ENCODE data around the gene C2orf92. TPM values are rescaled to one million over a fixed set of nuclear protein-coding genes. Genes with fewer than 3 reads are reported as not detected.

C2orf92 gene
- polyA plus RNA-seq, 3 donors: 7.9 TPM; not detected in 2

GRCh38 chr2:97736608-97737330, 67.3 kb downstream of the C2orf92 start:
- Histone ChIP-seq H3K36me3 (replicated peaks in 1 of 2; ENCODE audit: control insufficient read depth in 1 of 2, insufficient read depth in 2 of 2, low read length in 2 of 2) (no peaks in the 10 kb centered on the region), H3K79me2 (ENCODE audit: insufficient read depth, low read length) (no peaks in the 10 kb centered on the region), H3K4me1 (ENCODE audit: control insufficient read depth in 1 of 2, insufficient read depth in 2 of 2, low read length in 2 of 2) (no peaks in the 10 kb centered on the region), H4K20me1 (ENCODE audit: insufficient read depth, low read length) (no peaks in the 10 kb centered on the region), H3K9me3 (replicated peaks in 1 of 2; ENCODE audit: control insufficient read depth in 1 of 2, insufficient read depth in 1 of 2, low read length in 2 of 2) (no peaks in the 10 kb centered on the region), H2AFZ (ENCODE audit: insufficient read depth, low read depth, low read length, poor library complexity, severe bottlenecking) (no peak overlapping the region), H3K27ac (ENCODE audit: low read depth in 1 of 2, low read length in 2 of 2) (no peak overlapping the region), H3K9ac (ENCODE audit: insufficient read depth, low read length, poor library complexity, severe bottlenecking) (no peak overlapping the region), H3K4me2 (replicated peaks; ENCODE audit: extremely low read depth, low read length, poor library complexity, severe bottlenecking) (no peak overlapping the region), H3K27me3 (ENCODE audit: control insufficient read depth in 2 of 2, insufficient read depth in 2 of 2, low read length in 2 of 2) (no peaks in the 10 kb centered on the region), H3K4me3 (replicated peaks in 1 of 3; ENCODE audit: low read depth in 2 of 3, low read length in 3 of 3) (no peak overlapping the region)
- Mint-ChIP-seq H3K36me3 (no peaks in the 10 kb centered on the region), H3K27ac (peak overlapping the region in 1 of 7 donors; percentile 11), H3K4me3 (no peak overlapping the region), H3K27me3 (ENCODE audit: low read depth in 3 of 3) (peaks cover 1 to 6% (median 6%) of the 10 kb centered on the region in 3 donors), H3K4me1 (peaks cover 7% of the 10 kb centered on the region), H3K9me3 (peaks cover 0 to 2% (median 0%) of the 10 kb centered on the region in 7 donors)
- TF ChIP-seq CTCF (IDR thresholded peaks at IDR 0.05): no peak
- intact Hi-C loops (cut with micrococcal nuclease): no loop called here
- DNase-seq: no peak
- 94% methylated on average over 19 of the region's 20 CpGs for WGBS (ENCODE audit: insufficient coverage)

- Histone ChIP-seq H4K20me1 (ENCODE audit: insufficient read depth, low read length) (no peaks in the 10 kb centered on the region), H2AFZ (ENCODE audit: insufficient read depth, low read depth, low read length, poor library complexity, severe bottlenecking) (no peak overlapping the region), H3K79me2 (ENCODE audit: insufficient read depth, low read length) (no peaks in the 10 kb centered on the region), H3K4me3 (replicated peaks in 1 of 3; ENCODE audit: low read depth in 2 of 3, low read length in 3 of 3) (no peak overlapping the region), H3K9ac (ENCODE audit: insufficient read depth, low read length, poor library complexity, severe bottlenecking) (no peak overlapping the region), H3K9me3 (replicated peaks in 1 of 2; ENCODE audit: control insufficient read depth in 1 of 2, insufficient read depth in 1 of 2, low read length in 2 of 2) (no peaks in the 10 kb centered on the region), H3K27me3 (ENCODE audit: control insufficient read depth in 2 of 2, insufficient read depth in 2 of 2, low read length in 2 of 2) (no peaks in the 10 kb centered on the region), H3K27ac (ENCODE audit: low read depth in 1 of 2, low read length in 2 of 2) (no peak overlapping the region), H3K4me2 (replicated peaks; ENCODE audit: extremely low read depth, low read length, poor library complexity, severe bottlenecking) (no peak overlapping the region), H3K36me3 (replicated peaks in 1 of 2; ENCODE audit: control insufficient read depth in 1 of 2, insufficient read depth in 2 of 2, low read length in 2 of 2) (no peaks in the 10 kb centered on the region), H3K4me1 (ENCODE audit: control insufficient read depth in 1 of 2, insufficient read depth in 2 of 2, low read length in 2 of 2) (peaks cover 5% of the 10 kb centered on the region in 2 donors)
- Mint-ChIP-seq H3K9me3 (peaks cover 0 to 3% (median 0%) of the 10 kb centered on the region in 7 donors), H3K4me1 (peaks cover 14% of the 10 kb centered on the region), H3K36me3 (no peaks in the 10 kb centered on the region), H3K27me3 (ENCODE audit: low read depth in 3 of 3) (peaks cover 1 to 8% (median 6%) of the 10 kb centered on the region in 3 donors), H3K4me3 (no peak overlapping the region), H3K27ac (no peak overlapping the region)
- 96% methylated on average over 20 of the region's 32 CpGs for whole genome bisulfite sequencing (ENCODE audit: insufficient coverage)
- no peak for DNase-seq
- intact Hi-C loops (cut with micrococcal nuclease): no loop called here
- TF ChIP-seq CTCF (IDR thresholded peaks at IDR 0.05): no peak
Measured at GRCh38 chr2:97737421-97738178, 68.1 kb downstream of the C2orf92 start.
